CD4-positive, alpha-beta T cell treated with Interleukin-2 at 100 ng/mL for 4 hours (primary cell): ENCODE data around the gene TSHZ2.
A peak's percentile ranks its signal among the peaks of the same experiment; 100 is the strongest.
"Not testable (repeated sequence)": the region's sequence is repeated elsewhere in the genome, so short reads cannot be mapped to it uniquely, and the experiment has no call there.

Source experiments
- DNase-seq: peaks from one replicate; pipeline ENCODE4 v3.0.0-alpha.2; 2020; ENCODE audit warnings: low spot score

The TSHZ2 gene

GRCh38 chr20:52962183-52962582 is 10.0 kb upstream of the TSHZ2 start:
- no peak for DNase-seq

- no peak for DNase-seq
Measured at GRCh38 chr20:52963131-52963530, 9.0 kb upstream of the TSHZ2 start.

- no peak for DNase-seq
Measured at GRCh38 chr20:52964131-52964530, 8.0 kb upstream of the TSHZ2 start.

- no peak for DNase-seq
Measured at GRCh38 chr20:52965380-52965779, 6.8 kb upstream of the TSHZ2 start.

GRCh38 chr20:52965819-52966218 is 6.3 kb upstream of the TSHZ2 start:
- no peak for DNase-seq

- not testable (repeated sequence) for DNase-seq
Measured at GRCh38 chr20:52966543-52966942, 5.6 kb upstream of the TSHZ2 start.

GRCh38 chr20:52971498-52972189 is 514 bp upstream of the TSHZ2 start:
- no peak for DNase-seq

- DNase-seq, result peak; percentile 17
Measured at GRCh38 chr20:52972965-52973819, 1.0 kb downstream of the TSHZ2 start.

- peak; percentile 69 for DNase-seq
Measured at GRCh38 chr20:52974179-52974594, 2.0 kb downstream of the TSHZ2 start.

- peak; percentile 54 for DNase-seq
Measured at GRCh38 chr20:52975029-52975732, 3.0 kb downstream of the TSHZ2 start.

GRCh38 chr20:52975803-52976531 is 3.8 kb downstream of the TSHZ2 start:
- no peak for DNase-seq

GRCh38 chr20:52978851-52979250 is 6.7 kb downstream of the TSHZ2 start:
- DNase-seq, result no peak

GRCh38 chr20:52981051-52981450 is 8.9 kb downstream of the TSHZ2 start:
- DNase-seq, result no peak

GRCh38 chr20:52983726-52984450 is 11.7 kb downstream of the TSHZ2 start:
- DNase-seq, result no peak

- no peak for DNase-seq
Measured at GRCh38 chr20:52984451-52984810, 12.3 kb downstream of the TSHZ2 start.

- DNase-seq, result no peak
Measured at GRCh38 chr20:52985687-52986086, 13.5 kb downstream of the TSHZ2 start.

GRCh38 chr20:52987295-52987694 is 15.1 kb downstream of the TSHZ2 start:
- DNase-seq, result no peak

- DNase-seq, result no peak
Measured at GRCh38 chr20:52991830-52992229, 19.7 kb downstream of the TSHZ2 start.

- DNase-seq, result no peak
Measured at GRCh38 chr20:52992632-52993031, 20.5 kb downstream of the TSHZ2 start.

- no peak for DNase-seq
Measured at GRCh38 chr20:52993076-52993475, 20.9 kb downstream of the TSHZ2 start.

GRCh38 chr20:52994184-52994970 is 22.2 kb downstream of the TSHZ2 start:
- no peak for DNase-seq
